ENCODE measurements around the gene NDRG3. TPM values are rescaled to one million over a fixed set of nuclear protein-coding genes. Genes with fewer than 3 reads are reported as not detected.
A peak's percentile ranks its signal among the peaks of the same experiment; 100 is the strongest.

The NDRG3 gene
- total RNA-seq, 1 donor from 2014 or later, result 34.4 TPM

DNA sequence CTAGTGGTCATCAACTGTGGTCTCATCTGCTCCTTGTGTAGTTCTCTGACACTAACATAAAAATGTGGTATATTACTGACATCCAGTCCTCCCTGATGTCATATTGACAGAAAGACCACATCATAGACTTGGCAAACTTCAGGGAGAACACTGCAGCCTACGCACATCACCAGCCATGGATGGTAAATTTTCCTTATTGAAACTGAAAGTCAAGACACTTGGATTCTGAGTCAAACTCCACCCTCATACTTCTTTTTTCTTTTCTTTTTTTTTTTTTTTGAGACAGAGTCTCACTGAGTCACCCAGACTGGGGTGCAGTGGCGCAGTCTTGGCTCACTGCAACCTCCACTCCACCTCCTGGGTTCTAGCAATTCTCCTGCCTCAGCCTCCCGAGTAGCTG lies 25.4 kb downstream of the NDRG3 start:
- no peak for DNase-seq
- Histone ChIP-seq H3K36me3 (peaks cover 38% of the 10 kb centered on the region), H3K27ac (replicated peaks) (no peak overlapping the region), H3K4me3 (no peak overlapping the region), H3K9me3 (replicated peaks) (no peaks in the 10 kb centered on the region), H3K4me1 (peaks cover 56% of the 10 kb centered on the region), H3K27me3 (ENCODE audit: low read depth) (no peaks in the 10 kb centered on the region)
- no peak for TF ChIP-seq CTCF (IDR thresholded peaks at IDR 0.05; ENCODE audit: borderline replicate concordance)
- intact Hi-C loops (cut with micrococcal nuclease), result no loop called here

GRCh38 chr20:36717657-36718056 lies 28.2 kb downstream of the NDRG3 start:
- no peak overlapping the region for H3K4me3 ChIP-seq
- intact Hi-C loops (cut with micrococcal nuclease), result no loop called here

DNA sequence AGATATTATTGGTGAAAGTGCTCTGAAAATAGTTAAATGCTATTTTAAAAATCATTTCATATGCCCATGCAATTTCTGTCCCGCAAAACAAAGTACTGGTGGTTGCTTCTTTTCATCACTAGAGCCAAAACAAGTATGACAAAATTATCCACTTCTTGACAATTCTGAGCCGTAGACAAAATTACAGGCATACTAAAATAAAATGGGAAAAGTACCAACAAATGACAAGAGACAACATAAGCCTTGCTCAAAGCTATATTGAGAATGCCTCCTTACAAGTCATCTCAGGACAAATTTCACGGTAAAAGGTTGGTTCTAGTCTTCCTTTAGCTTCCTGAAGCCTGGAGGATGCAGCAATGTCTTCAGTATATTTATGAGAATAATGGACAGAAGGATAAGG lies 28.9 kb downstream of the NDRG3 start:
- H3K27me3 ChIP-seq (ENCODE audit: low read depth), result no peaks in the 10 kb centered on the region
- TF ChIP-seq CTCF (IDR thresholded peaks at IDR 0.05; ENCODE audit: borderline replicate concordance), result no peak
- peaks cover 38% of the 10 kb centered on the region for H3K36me3 ChIP-seq
- H3K4me1 ChIP-seq, result peaks cover 42% of the 10 kb centered on the region
- peak overlapping the region; percentile 1 for H3K27ac ChIP-seq (replicated peaks)
- no peak for DNase-seq
- no peak overlapping the region for H3K4me3 ChIP-seq
- H3K9me3 ChIP-seq (replicated peaks), result no peaks in the 10 kb centered on the region
- intact Hi-C loops (cut with micrococcal nuclease), result no loop called here

More at GRCh38 chr20:36717657-36718056, 28.2 kb downstream of the NDRG3 start:
- Histone ChIP-seq H3K9me3 (replicated peaks) (no peaks in the 10 kb centered on the region), H3K4me1 (peaks cover 44% of the 10 kb centered on the region), H3K27ac (replicated peaks) (peak overlapping the region; percentile 1), H3K36me3 (peaks cover 37% of the 10 kb centered on the region), H3K27me3 (ENCODE audit: low read depth) (no peaks in the 10 kb centered on the region)
- no peak for DNase-seq
- peak; percentile 57 for TF ChIP-seq CTCF (IDR thresholded peaks at IDR 0.05; ENCODE audit: borderline replicate concordance)

DNA sequence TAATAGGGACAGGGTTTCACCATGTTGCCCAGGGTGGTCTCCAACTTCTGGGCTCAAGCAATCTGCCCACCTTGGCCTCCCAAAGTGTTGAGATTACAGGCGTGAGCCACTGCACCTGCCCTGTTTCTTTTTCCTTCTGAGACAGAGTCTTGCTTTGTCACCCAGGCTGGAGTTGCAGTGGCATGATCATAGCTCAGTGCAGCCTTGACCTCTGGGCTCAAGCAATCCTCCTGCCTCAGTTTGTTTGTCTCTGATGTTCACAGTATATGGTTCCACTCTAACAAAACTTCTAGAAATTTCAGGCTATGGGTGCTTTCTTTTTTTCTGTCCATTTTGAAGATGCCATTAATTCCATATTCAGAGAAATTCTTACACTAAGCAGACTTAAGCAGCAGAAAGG lies 33.1 kb downstream of the NDRG3 start:
- Histone ChIP-seq H3K36me3 (peaks cover 5% of the 10 kb centered on the region), H3K27me3 (ENCODE audit: low read depth) (no peaks in the 10 kb centered on the region), H3K4me1 (peaks cover 19% of the 10 kb centered on the region), H3K9me3 (replicated peaks) (no peaks in the 10 kb centered on the region), H3K27ac (replicated peaks) (no peak overlapping the region), H3K4me3 (no peak overlapping the region)
- TF ChIP-seq CTCF (IDR thresholded peaks at IDR 0.05; ENCODE audit: borderline replicate concordance), result no peak
- DNase-seq, result no peak
- intact Hi-C loops (cut with micrococcal nuclease), result no loop called here

DNA sequence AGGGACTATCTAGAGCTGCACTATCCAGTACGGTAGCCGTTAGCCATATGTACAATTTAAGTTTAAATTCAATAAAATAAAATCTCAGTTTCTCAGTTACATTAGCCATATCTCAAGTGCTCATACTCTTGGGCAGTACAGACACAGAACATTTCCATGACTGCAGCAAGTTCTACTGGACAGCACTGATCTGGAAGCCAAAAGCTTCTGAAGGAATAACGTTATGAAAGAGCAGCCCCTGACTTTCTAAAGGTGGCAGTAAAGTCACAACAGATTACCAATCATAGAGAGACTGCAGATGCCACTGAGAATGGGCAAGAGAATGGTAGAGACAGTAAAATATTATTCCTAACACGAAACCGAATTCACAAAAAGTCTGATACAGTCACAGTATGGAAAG lies 36.8 kb downstream of the NDRG3 start:
- H3K9me3 ChIP-seq (replicated peaks), result no peaks in the 10 kb centered on the region
- H3K4me3 ChIP-seq, result no peak overlapping the region
- peak overlapping the region; percentile 34 for H3K27ac ChIP-seq (replicated peaks)
- no peak for TF ChIP-seq CTCF (IDR thresholded peaks at IDR 0.05; ENCODE audit: borderline replicate concordance)
- intact Hi-C loops (cut with micrococcal nuclease), result no loop called here
- peaks cover 22% of the 10 kb centered on the region for H3K36me3 ChIP-seq
- H3K4me1 ChIP-seq, result peaks cover 8% of the 10 kb centered on the region
- no peaks in the 10 kb centered on the region for H3K27me3 ChIP-seq (ENCODE audit: low read depth)
- no peak for DNase-seq

GRCh38 chr20:36703530-36703929 lies 42.4 kb downstream of the NDRG3 start:
- Histone ChIP-seq H3K36me3 (peaks cover 17% of the 10 kb centered on the region), H3K27ac (replicated peaks) (peak overlapping the region; percentile 20), H3K4me1 (peaks cover under 1% of the 10 kb centered on the region), H3K9me3 (replicated peaks) (no peaks in the 10 kb centered on the region), H3K27me3 (ENCODE audit: low read depth) (no peaks in the 10 kb centered on the region), H3K4me3 (no peak overlapping the region)
- TF ChIP-seq CTCF (IDR thresholded peaks at IDR 0.05; ENCODE audit: borderline replicate concordance), result no peak
- intact Hi-C loops (cut with micrococcal nuclease), result no loop called here
- DNase-seq, result no peak

Data from left ventricle myocardium inferior (tissue), 1 donor.